Measurements from ENCODE around the gene AASS.
A peak's percentile ranks its signal among the peaks of the same experiment; 100 is the strongest.
"Not testable (repeated sequence)": the region's sequence is repeated elsewhere in the genome, so short reads cannot be mapped to it uniquely, and the experiment has no call there.

Gene AASS

GRCh38 chr7:122143751-122144711 lies at the start of gene AASS:
TSS of gene AASS (minus strand) at chr7:122144249. CDS start at chr7:122133726, 10,523 bp downstream.
- peak within 1 kb of the TSS; percentile 76 for H3K4me3 ChIP-seq (ENCODE audit: low read depth, low read length)
- DNase-seq (ENCODE audit: low read depth) = peak; percentile 59
- peak; percentile 13 for TF ChIP-seq CTCF (IDR thresholded peaks at IDR 0.05; ENCODE audit: low read depth, low read length, missing control alignments)

GRCh38 chr7:122188785-122189184 lies 44.7 kb upstream of the AASS start:
- no peak for DNase-seq (ENCODE audit: low read depth)
- no peak overlapping the region for H3K4me3 ChIP-seq (ENCODE audit: low read depth, low read length)
- TF ChIP-seq CTCF (IDR thresholded peaks at IDR 0.05; ENCODE audit: low read depth, low read length, missing control alignments) = no peak

DNA sequence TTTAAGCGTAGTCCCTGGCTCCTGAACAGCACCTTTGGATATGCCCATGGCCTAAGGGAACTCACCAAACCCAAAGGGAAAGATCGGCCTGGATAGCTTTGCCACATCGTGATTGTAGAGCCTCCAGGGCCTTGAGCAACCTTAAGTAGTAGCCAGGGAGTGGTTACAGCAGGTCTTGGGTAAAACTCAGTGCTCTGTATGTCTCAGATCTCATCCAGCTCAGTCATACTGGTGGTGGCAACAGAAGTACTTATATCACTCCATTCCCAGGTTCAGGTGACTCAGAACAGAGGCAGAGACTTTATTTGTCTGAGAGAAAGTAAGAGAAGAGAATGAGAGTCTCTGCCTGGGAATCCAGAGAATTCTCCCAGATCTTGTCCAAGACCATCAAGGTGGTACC lies 39.1 kb upstream of the AASS start:
- no peak for TF ChIP-seq CTCF (IDR thresholded peaks at IDR 0.05; ENCODE audit: low read depth, low read length, missing control alignments)
- no peak overlapping the region for H3K4me3 ChIP-seq (ENCODE audit: low read depth, low read length)
- no peak for DNase-seq (ENCODE audit: low read depth)

DNA sequence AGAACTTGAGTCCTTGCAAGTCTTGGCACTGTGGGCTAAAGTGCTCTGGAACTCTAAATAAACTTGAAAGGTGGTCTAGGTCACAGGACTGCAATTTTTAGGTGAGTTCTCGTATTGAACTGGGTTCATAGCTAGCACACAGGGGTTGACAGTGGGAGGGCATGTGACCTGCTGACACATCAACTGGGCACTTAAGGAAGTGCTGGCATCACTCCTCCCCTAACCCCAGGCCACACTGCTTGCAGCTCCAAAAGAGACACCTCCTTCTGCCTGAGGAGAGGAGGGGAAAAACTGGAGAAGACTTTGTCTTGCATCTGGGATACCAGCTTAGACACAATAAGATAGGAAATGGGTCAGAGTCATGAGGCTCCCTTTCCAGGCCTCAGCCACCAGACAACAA lies 38.0 kb upstream of the AASS start:
- DNase-seq (ENCODE audit: low read depth) = no peak
- H3K4me3 ChIP-seq (ENCODE audit: low read depth, low read length) = no peak overlapping the region
- no peak for TF ChIP-seq CTCF (IDR thresholded peaks at IDR 0.05; ENCODE audit: low read depth, low read length, missing control alignments)

DNA sequence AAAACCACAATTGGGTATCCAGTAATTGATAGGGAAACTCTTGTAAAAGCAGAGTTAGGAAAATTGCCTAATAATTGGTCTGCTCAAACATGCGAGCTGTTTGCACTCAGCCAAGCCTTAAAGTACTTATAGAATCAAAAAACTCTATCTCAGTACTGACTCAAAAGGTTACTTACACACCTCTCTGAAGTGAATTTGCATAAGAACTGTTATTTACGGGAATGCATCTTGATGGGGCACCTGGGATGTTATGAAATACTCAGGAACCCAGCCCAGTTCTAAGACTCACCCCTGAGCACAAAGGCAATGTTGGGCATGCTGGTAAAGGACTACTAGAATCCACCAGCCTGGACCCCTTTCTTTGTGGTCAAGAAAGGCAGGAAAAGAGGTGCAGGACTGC lies 28.1 kb upstream of the AASS start:
- not testable (repeated sequence) for H3K4me3 ChIP-seq (ENCODE audit: low read depth, low read length); DNase-seq (ENCODE audit: low read depth)

GRCh38 chr7:122166740-122167139 lies 22.7 kb upstream of the AASS start:
- TF ChIP-seq CTCF (IDR thresholded peaks at IDR 0.05; ENCODE audit: low read depth, low read length, missing control alignments) = no peak
- DNase-seq (ENCODE audit: low read depth) = no peak
- no peak overlapping the region for H3K4me3 ChIP-seq (ENCODE audit: low read depth, low read length)

GRCh38 chr7:122166275-122166674 lies 22.2 kb upstream of the AASS start:
- H3K4me3 ChIP-seq (ENCODE audit: low read depth, low read length) = no peak overlapping the region
- no peak for DNase-seq (ENCODE audit: low read depth)
- TF ChIP-seq CTCF (IDR thresholded peaks at IDR 0.05; ENCODE audit: low read depth, low read length, missing control alignments) = no peak
